Measurements from ENCODE around the gene CD2BP2.

GRCh38 chr16:30394592-30395154, 39.6 kb upstream of the CD2BP2 start:
- TF ChIP-seq POLR2A (IDR thresholded peaks at IDR 0.05) (no peak), CTCF (IDR thresholded peaks at IDR 0.05) (no peak)

All from testis (tissue), 2 donors.